ENCODE results near the gene RNF223.

DNA sequence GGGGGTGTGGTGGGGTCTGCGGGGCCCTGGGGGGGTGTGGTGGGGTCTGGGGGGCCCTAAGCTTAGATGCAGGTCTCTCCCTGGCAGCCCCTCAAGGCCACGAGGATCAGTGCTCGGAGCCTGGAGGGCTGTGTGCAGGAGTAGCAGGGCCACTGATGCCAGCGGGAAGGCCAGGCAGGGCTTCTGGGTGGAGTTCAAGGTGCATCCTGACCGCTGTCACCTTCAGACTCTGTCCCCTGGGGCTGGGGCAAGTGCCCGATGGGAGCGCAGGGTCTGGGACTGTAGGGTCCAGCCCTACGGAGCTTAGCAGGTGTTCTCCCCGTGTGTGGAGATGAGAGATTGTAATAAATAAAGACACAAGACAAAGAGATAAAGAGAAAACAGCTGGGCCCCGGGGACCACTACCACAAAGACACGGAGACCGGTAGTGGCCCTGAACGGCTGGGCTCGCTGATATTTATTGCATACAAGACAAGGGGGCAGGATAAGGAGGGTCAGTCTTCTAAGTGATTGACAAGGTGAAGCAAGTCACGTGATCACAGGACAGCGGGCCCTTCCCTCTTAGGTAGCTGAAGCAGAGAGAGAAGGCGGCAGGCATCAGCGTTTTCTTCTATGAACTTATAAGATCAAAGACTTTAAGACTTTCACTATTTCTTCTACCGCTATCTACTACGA lies 8.7 kb downstream of the RNF223 start:
- no peak for TF ChIP-seq CTCF (IDR thresholded peaks at IDR 0.05)
- TF ChIP-seq POLR2A (IDR thresholded peaks at IDR 0.05): no peak
- no peak for TF ChIP-seq EP300 (IDR thresholded peaks at IDR 0.05; ENCODE audit: low read depth)
- no peak for TF ChIP-seq POLR2AphosphoS5 (IDR thresholded peaks at IDR 0.05)
